Fibroblast of lung (primary cell): ENCODE data around the gene MAST1.

Source experiments
- CTCF ChIP-seq, 2 donors: IDR thresholded peaks in 1 of 2; conservative IDR thresholded peaks in 1 of 2; 1 replicate in 1 of 2; 2 replicates in 1 of 2; pipeline ENCODE4 v1.5.1; 2011 to 2012; ENCODE audit warnings: low read length in 2 of 2, control low read depth in 1 of 2, inconsistent platforms in 1 of 2, low read depth in 1 of 2, mild to moderate bottlenecking in 1 of 2
- EZH2 ChIP-seq: IDR thresholded peaks from 2 replicates; pipeline ENCODE4 v1.5.1; 2012; ENCODE audit warnings: low read length, control low read depth, mild to moderate bottlenecking; ENCODE audit errors: missing control alignments

- no peak for TF ChIP-seq CTCF (conservative IDR thresholded peaks at IDR 0.05 in 1 of 2, IDR thresholded peaks at IDR 0.05 in 1 of 2; ENCODE audit: low read depth in 1 of 2, low read length in 2 of 2)
- TF ChIP-seq EZH2, result peak; percentile 4
Measured at GRCh38 chr19:12836529-12836863, 1.8 kb upstream of the MAST1 start.
